Adrenal gland (tissue), 5 donors: ENCODE data around the gene CHN2.

Experiments
- POLR2A ChIP-seq, 2 donors: fragments of 450-650 bp; IDR thresholded peaks; one replicate each; pipeline ENCODE4 v1.6.1; 2017; ENCODE audit warnings: antibody characterized with exemption in 2 of 2, mild to moderate bottlenecking in 2 of 2, moderate library complexity in 1 of 2
- TF ChIP-seq, protein P1 (sequence below), 6 experiments: fragments of 450-650 bp in 4 of 6; fragments of 200-600 bp in 2 of 6; sonication (generic) in 1 of 6; IDR thresholded peaks; 1 replicate in 5 of 6; 2 replicates in 1 of 6; pipeline versions ENCODE4 v1.5.1 to v1.8.0; 2016 to 2021; ENCODE audit warnings: antibody characterized with exemption in 6 of 6, mild to moderate bottlenecking in 2 of 6, moderate library complexity in 1 of 6
- donor health status: DM: no; HTN: no; CAD: no.

DNA sequence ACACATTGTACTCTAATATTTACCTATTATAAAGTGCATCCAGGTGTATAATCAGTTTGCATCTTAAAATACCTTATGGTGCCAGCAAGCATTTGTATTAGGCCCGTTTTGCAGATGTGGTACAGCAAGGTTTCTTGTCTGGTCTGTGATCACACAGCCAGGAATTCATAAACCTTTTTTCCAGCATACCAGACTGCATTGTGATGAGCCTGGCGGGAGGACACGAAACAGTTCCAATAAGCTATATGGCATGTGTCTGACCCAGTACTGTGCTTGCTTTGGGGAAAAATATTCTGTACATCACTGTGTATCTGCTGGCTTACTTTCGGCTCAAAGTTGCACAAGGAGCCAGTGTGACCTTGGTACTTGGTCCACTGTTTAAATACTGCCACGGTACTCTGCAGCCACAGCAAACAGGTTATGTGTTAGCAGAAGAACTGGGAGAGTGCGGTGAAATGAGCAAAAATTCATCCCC lies 36.3 kb downstream of the CHN2 start:
- TF ChIP-seq, protein P1, sequence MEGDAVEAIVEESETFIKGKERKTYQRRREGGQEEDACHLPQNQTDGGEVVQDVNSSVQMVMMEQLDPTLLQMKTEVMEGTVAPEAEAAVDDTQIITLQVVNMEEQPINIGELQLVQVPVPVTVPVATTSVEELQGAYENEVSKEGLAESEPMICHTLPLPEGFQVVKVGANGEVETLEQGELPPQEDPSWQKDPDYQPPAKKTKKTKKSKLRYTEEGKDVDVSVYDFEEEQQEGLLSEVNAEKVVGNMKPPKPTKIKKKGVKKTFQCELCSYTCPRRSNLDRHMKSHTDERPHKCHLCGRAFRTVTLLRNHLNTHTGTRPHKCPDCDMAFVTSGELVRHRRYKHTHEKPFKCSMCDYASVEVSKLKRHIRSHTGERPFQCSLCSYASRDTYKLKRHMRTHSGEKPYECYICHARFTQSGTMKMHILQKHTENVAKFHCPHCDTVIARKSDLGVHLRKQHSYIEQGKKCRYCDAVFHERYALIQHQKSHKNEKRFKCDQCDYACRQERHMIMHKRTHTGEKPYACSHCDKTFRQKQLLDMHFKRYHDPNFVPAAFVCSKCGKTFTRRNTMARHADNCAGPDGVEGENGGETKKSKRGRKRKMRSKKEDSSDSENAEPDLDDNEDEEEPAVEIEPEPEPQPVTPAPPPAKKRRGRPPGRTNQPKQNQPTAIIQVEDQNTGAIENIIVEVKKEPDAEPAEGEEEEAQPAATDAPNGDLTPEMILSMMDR (IDR thresholded peaks at IDR 0.05) = no peak
- no peak for TF ChIP-seq POLR2A (IDR thresholded peaks at IDR 0.05)
